Measurements from ENCODE around the gene CATSPERB.

GRCh38 chr14:91548108-91548507 lies 183.8 kb downstream of the CATSPERB start:
- TF ChIP-seq CTCF (IDR thresholded peaks at IDR 0.05) (no peak), POLR2AphosphoS5 (IDR thresholded peaks at IDR 0.05) (no peak), EP300 (IDR thresholded peaks at IDR 0.05) (no peak)

Measured in esophagus muscularis mucosa (tissue), 4 donors.